Calu3 (cell line): ENCODE measurements around the gene UPF2. TPM values are rescaled to one million over a fixed set of nuclear protein-coding genes. Genes with fewer than 3 reads are reported as not detected.
"Not testable (repeated sequence)": the region's sequence is repeated elsewhere in the genome, so short reads cannot be mapped to it uniquely, and the experiment has no call there.

ENCODE experiments used
- BruUV-seq: library from RNA; stranded (reverse); fragments of 400-500 nt; replicated peaks from 2 replicates; lab custom pipeline; 2021; lab: Mats Ljungman, UMichigan
- CTCF ChIA-PET: fragments of 300-600 bp; sonication (Branson Sonifier 250); formaldehyde crosslinking; loops from one replicate; lab custom pipeline; 2022; ENCODE audit warnings: antibody characterized with exemption; lab: Charles Lee
- DNase-seq: peaks from one replicate; pipeline ENCODE4 v3.0.0; 2022
- H3K27ac Mint-ChIP-seq: one replicate; pipeline ENCODE4 v1.8.0; 2022; ENCODE audit warnings: mixed read lengths; ENCODE audit not compliant: unreplicated experiment
- H3K27me3 Mint-ChIP-seq: one replicate; pipeline ENCODE4 v1.8.0; 2022; ENCODE audit warnings: mixed read lengths; ENCODE audit not compliant: unreplicated experiment
- H3K36me3 Mint-ChIP-seq: one replicate; pipeline ENCODE4 v1.8.0; 2022; ENCODE audit warnings: mild to moderate bottlenecking, moderate library complexity, mixed read lengths; ENCODE audit not compliant: insufficient read depth, unreplicated experiment
- H3K4me1 Mint-ChIP-seq: one replicate; pipeline ENCODE4 v1.8.0; 2022; ENCODE audit warnings: mild to moderate bottlenecking, low read depth, mixed read lengths; ENCODE audit not compliant: unreplicated experiment
- H3K4me3 Mint-ChIP-seq: one replicate; pipeline ENCODE4 v1.8.0; 2022; ENCODE audit warnings: mild to moderate bottlenecking, low read depth, moderate library complexity, mixed read lengths; ENCODE audit not compliant: unreplicated experiment
- H3K9me3 Mint-ChIP-seq: one replicate; pipeline ENCODE4 v1.8.0; 2022; ENCODE audit warnings: low read depth, mixed read lengths; ENCODE audit not compliant: unreplicated experiment
- intact Hi-C: fragments of 100-400 bp; cut with micrococcal nuclease; formaldehyde crosslinking; loops from one replicate; pipeline ENCODE4 v1.10.0; 2022; ENCODE audit not compliant: unreplicated experiment
- total RNA-seq: library from RNA; stranded (reverse); gene quantifications from 2 replicates; pipeline ENCODE4 v1.2.3, GENCODE V29; 2022
- TF ChIP-seq, protein P1 (sequence below): fragments of 200-600 bp; IDR thresholded peaks from one replicate; pipeline ENCODE4 v1.8.0; 2022; ENCODE audit warnings: antibody characterized with exemption; ENCODE audit not compliant: unreplicated experiment

UPF2 gene
- total RNA-seq, 1 experiment from 2014 or later, result 33.7 TPM

DNA sequence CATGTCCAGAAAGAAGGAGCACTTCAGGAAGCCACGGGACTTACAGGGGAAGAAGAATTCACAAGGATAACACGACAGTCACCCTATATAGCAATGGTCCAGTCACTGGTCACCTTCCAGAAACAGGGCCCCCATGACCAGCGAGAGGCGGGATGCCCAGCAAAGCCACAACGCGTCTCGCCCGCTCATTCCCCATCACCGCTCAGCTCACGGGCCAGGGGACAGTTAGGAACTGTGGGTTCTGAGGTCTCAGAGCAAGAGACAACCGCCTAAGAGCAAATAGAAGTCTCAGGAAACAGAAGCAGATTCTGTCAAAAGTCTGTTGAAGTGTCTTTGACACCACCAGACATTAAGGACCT, 147.5 kb downstream of the UPF2 start:
- H3K9me3 Mint-ChIP-seq, result no peaks in the 10 kb centered on the region
- TF ChIP-seq, protein P1, sequence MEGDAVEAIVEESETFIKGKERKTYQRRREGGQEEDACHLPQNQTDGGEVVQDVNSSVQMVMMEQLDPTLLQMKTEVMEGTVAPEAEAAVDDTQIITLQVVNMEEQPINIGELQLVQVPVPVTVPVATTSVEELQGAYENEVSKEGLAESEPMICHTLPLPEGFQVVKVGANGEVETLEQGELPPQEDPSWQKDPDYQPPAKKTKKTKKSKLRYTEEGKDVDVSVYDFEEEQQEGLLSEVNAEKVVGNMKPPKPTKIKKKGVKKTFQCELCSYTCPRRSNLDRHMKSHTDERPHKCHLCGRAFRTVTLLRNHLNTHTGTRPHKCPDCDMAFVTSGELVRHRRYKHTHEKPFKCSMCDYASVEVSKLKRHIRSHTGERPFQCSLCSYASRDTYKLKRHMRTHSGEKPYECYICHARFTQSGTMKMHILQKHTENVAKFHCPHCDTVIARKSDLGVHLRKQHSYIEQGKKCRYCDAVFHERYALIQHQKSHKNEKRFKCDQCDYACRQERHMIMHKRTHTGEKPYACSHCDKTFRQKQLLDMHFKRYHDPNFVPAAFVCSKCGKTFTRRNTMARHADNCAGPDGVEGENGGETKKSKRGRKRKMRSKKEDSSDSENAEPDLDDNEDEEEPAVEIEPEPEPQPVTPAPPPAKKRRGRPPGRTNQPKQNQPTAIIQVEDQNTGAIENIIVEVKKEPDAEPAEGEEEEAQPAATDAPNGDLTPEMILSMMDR, result no peak
- CTCF ChIA-PET, result interaction anchor here (0.6 kb wide), 1 partner anchor 115 kb away, joined by 3 read pairs; no protein-coding TSS in a partner anchor
- no TSS peak for BruUV-seq
- no peaks in the 10 kb centered on the region for H3K36me3 Mint-ChIP-seq
- intact Hi-C loops, result no loop called here
- peaks cover 14% of the 10 kb centered on the region for H3K4me1 Mint-ChIP-seq
- no peaks in the 10 kb centered on the region for H3K27me3 Mint-ChIP-seq
- H3K27ac Mint-ChIP-seq, result no peak overlapping the region
- no peak for DNase-seq
- H3K4me3 Mint-ChIP-seq, result no peak overlapping the region

DNA sequence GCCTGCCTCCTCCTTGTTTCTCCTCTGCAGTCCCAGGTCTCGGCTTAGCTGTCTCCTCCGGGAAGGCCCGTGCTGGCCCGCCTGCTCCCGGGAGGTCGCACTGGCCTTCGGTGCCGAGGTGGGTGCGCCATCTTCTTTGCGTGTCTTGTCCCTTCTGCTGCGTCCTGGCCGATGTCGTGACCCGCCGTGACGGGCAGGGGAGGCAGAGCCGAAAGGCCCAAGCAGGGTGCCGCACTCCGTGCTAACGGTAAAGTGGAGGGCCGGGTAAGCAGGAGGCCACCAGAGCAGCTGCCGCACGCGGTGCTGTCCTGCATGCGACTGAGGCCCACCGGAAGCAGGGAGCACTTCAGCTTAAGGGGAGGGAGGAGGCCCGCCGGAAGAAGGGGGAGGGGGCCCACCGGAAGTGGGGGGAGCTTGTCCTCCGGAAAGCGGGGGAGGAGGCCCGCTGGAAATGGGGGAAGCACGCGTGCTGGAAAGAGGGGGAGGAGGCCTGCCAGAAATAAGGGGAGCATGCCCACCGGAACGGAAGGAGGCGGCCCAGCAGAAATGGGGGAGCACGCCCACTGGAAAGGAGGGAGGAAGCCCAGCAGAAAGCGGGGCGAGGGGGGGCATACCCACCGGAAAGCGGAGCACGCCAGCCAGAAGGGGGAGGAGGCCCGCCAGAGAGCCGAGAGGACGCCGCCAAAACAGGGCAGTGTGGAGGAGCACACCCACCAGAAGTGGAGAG, 148.1 kb downstream of the UPF2 start:
- Mint-ChIP-seq H3K36me3 (no peaks in the 10 kb centered on the region), H3K9me3 (no peaks in the 10 kb centered on the region), H3K27ac (no peak overlapping the region), H3K4me1 (peaks cover 14% of the 10 kb centered on the region), H3K4me3 (no peak overlapping the region), H3K27me3 (no peaks in the 10 kb centered on the region)
- CTCF ChIA-PET, result interaction anchor here (0.6 kb wide), 1 partner anchor 114 kb away, joined by 3 read pairs; no protein-coding TSS in a partner anchor
- DNase-seq, result no peak
- BruUV-seq, result no TSS peak
- TF ChIP-seq, protein P1, result no peak
- intact Hi-C loops, result no loop called here

DNA sequence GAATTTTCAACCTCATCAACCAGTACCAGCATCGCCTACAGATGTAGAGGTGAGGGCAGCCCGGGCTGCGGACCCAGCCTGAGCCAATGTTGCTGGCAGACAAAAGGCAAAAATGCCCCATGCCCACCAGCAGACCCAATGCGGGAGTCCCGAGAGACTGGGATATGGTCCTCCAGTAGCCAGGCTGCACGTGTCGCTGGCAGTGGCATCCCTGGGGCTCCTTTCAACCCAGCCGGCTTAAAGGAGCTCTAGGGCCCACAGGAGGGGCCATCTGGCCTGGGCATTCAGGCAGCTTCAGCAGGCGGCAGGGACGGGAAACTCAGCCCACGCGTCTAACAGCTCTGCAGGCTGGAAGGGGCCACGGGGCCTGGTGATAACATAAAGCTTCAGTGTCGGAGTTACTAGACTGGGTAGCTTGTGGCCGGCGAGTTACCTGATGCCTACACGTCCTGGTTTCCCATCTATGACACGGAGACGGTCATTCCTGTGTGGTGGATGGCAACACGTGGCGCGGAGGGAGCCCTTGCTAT, 148.8 kb downstream of the UPF2 start:
- Mint-ChIP-seq H3K4me1 (peaks cover 13% of the 10 kb centered on the region), H3K4me3 (no peak overlapping the region), H3K27ac (no peak overlapping the region), H3K27me3 (no peaks in the 10 kb centered on the region), H3K36me3 (no peaks in the 10 kb centered on the region), H3K9me3 (no peaks in the 10 kb centered on the region)
- no peak for DNase-seq
- TF ChIP-seq, protein P1, result no peak
- intact Hi-C loops, result no loop called here
- BruUV-seq, result no TSS peak
- CTCF ChIA-PET, result interaction anchor here (0.6 kb wide), 1 partner anchor 12 kb away, joined by 3 read pairs; no protein-coding TSS in a partner anchor

DNA sequence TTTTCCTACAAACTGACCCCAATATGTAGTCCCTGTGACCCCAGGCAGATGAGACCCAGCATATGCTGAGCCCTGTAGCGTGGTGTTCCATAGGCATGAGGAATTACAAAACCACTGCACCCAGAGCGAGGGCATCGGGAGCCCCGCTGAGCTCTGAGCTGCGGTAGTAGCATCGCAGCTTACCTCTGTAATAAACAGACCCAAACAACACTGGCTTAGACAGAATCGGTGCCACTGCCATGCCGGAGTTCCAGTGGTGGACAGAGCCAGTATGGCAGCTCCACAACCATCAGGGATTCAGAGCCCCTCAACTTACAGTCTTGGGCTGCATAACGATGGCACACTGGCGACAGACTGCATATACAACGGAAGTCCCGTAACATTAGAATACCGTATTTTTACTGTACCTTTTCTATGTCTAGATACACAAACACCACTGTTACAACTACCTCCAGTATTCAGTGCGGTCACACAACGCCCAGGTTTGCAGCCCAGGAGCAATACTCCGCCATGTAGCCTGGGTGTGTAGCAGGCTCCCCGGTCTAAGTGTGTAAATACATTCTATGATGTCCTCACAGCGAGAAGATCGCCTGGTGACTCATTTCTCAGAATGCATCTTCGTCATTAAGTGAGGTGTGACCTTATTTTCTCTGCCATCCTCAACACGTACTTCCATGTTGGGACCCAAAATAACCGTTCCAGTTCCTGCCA, 150.7 kb downstream of the UPF2 start:
- Mint-ChIP-seq H3K4me3 (no peak overlapping the region), H3K9me3 (no peaks in the 10 kb centered on the region), H3K4me1 (no peaks in the 10 kb centered on the region), H3K27me3 (no peaks in the 10 kb centered on the region), H3K36me3 (no peaks in the 10 kb centered on the region), H3K27ac (no peak overlapping the region)
- CTCF ChIA-PET, result interaction anchor here (1.0 kb wide), 1 partner anchor 10 kb away, joined by 5 read pairs; no protein-coding TSS in a partner anchor
- DNase-seq, result no peak
- intact Hi-C loops, result no loop called here
- TF ChIP-seq, protein P1, result no peak
- no TSS peak for BruUV-seq

DNA sequence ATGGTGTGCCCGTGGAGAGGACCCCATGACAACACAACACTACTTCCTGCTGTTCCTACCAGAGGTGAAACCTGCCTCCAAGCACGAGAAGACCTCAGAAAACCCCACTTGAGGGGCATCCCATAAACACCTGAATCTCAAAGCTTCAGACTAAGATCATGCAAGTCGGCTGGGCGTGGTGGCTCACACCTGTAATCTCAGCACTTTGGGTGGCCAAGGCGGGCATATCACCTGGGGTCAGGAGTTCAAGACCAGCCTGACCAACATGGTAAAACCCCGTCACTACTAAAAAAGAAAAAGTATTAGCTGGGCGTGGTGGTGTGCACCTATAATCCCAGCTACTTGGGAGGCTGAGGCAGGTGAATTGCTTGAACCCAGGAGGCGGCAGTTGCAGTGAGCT, 153.3 kb downstream of the UPF2 start:
- intact Hi-C loops, H3K4me1 Mint-ChIP-seq: not testable (repeated sequence)

More for the DNA sequence above, 153.3 kb downstream of the UPF2 start:
- H3K9me3 Mint-ChIP-seq, CTCF ChIA-PET, BruUV-seq, H3K36me3 Mint-ChIP-seq, DNase-seq, H3K27ac Mint-ChIP-seq, H3K27me3 Mint-ChIP-seq, H3K4me3 Mint-ChIP-seq: not testable (repeated sequence)
